ENCODE results near the gene SPATA2.
A peak's percentile ranks its signal among the peaks of the same experiment; 100 is the strongest.

DNA sequence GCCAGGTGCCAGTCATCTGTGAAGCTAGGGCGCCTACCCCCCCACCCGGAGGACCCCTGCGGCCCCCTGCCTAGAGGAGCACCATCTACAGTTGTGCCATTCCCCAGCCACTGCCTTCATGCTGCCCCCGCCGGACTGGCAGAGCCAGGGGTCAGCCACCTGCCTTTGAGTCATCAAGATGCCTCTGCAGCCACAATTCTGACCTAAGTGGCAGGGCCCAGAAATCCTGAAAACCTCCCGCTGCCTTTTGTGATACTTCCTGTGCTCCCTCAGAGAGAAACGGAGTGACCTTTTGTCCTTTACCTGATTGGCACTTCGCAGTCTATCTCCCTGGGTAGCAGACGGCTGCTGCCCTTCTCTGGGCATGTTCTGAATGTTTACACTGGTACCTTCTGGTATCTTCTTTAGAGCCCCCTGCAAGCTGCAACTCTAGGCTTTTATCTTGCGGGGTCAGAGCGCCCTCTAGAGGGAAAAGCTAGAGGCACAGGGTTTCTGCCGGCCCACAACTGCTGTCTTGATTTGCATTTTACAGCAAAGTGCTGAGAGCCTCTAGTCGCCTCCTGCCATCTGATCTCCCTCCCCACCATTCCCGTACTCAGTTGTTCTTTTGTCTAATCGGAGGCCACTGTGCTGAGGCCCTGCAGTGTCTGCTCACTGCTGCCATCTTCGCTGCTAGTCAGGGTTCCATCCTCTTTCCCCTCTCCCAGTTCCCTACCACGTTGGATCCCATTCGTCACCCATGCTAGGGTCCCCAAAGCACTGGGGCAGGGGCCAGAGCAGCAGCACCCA is 26.9 kb downstream of the SPATA2 start:
- TF ChIP-seq, protein P1, sequence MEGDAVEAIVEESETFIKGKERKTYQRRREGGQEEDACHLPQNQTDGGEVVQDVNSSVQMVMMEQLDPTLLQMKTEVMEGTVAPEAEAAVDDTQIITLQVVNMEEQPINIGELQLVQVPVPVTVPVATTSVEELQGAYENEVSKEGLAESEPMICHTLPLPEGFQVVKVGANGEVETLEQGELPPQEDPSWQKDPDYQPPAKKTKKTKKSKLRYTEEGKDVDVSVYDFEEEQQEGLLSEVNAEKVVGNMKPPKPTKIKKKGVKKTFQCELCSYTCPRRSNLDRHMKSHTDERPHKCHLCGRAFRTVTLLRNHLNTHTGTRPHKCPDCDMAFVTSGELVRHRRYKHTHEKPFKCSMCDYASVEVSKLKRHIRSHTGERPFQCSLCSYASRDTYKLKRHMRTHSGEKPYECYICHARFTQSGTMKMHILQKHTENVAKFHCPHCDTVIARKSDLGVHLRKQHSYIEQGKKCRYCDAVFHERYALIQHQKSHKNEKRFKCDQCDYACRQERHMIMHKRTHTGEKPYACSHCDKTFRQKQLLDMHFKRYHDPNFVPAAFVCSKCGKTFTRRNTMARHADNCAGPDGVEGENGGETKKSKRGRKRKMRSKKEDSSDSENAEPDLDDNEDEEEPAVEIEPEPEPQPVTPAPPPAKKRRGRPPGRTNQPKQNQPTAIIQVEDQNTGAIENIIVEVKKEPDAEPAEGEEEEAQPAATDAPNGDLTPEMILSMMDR (IDR thresholded peaks at IDR 0.05 in 2 of 3, conservative IDR thresholded peaks at IDR 0.05 in 1 of 3; ENCODE audit: borderline replicate concordance in 1 of 3, insufficient read depth in 1 of 3, low read depth in 2 of 3, low read length in 2 of 3): peak; percentile 83 to 96 (median 86)
- TF ChIP-seq SP1 (IDR thresholded peaks at IDR 0.05; ENCODE audit: low read depth) (no peak), RAD21 (IDR thresholded peaks at IDR 0.05; ENCODE audit: low read depth) (peak; percentile 82), EZH2 (IDR thresholded peaks at IDR 0.05) (no peak), ZNF274 (IDR thresholded peaks at IDR 0.05; ENCODE audit: low read depth, low read length) (no peak)
- TF ChIP-seq, protein P2, sequence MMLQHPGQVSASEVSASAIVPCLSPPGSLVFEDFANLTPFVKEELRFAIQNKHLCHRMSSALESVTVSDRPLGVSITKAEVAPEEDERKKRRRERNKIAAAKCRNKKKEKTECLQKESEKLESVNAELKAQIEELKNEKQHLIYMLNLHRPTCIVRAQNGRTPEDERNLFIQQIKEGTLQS (IDR thresholded peaks at IDR 0.05): no peak
